Thyroid gland (tissue), 4 donors: ENCODE measurements around the gene IFI44L.

Experiments
- POLR2A ChIP-seq, 2 donors: fragments of 450-650 bp; IDR thresholded peaks; one replicate each; pipeline ENCODE4 v1.6.1; 2017; ENCODE audit warnings: antibody characterized with exemption in 2 of 2, mild to moderate bottlenecking in 2 of 2, moderate library complexity in 1 of 2
- TF ChIP-seq, protein P1 (sequence below), 6 experiments: fragments of 200-600 bp in 3 of 6; fragments of 450-650 bp in 3 of 6; sonication (generic) in 3 of 6; IDR thresholded peaks; one replicate each; pipeline ENCODE4 v1.5.1; 2016 to 2019; ENCODE audit warnings: antibody characterized with exemption in 6 of 6, mild to moderate bottlenecking in 2 of 6, inconsistent platforms in 1 of 6, moderate library complexity in 1 of 6

DNA sequence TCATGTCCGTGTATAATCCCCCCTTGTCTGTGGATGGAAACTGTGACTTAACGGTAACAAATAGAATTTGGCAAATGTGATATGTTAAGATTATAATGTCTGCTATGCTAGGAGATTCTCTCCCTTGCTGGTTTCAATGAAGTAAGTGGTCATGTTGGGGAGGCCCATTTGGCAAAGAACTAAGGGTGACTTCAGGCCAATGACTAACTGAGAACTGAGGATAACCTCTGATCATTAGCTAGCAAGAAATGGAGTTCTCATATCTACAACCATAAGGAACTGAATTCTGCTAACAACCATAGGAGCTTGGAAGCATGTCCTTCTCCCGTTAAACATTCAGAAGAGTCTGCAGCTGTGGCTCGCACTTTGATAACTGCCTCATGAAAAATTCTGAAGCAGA lies 2.3 kb downstream of the IFI44L start:
- no peak for TF ChIP-seq POLR2A (IDR thresholded peaks at IDR 0.05)
- TF ChIP-seq, protein P1, sequence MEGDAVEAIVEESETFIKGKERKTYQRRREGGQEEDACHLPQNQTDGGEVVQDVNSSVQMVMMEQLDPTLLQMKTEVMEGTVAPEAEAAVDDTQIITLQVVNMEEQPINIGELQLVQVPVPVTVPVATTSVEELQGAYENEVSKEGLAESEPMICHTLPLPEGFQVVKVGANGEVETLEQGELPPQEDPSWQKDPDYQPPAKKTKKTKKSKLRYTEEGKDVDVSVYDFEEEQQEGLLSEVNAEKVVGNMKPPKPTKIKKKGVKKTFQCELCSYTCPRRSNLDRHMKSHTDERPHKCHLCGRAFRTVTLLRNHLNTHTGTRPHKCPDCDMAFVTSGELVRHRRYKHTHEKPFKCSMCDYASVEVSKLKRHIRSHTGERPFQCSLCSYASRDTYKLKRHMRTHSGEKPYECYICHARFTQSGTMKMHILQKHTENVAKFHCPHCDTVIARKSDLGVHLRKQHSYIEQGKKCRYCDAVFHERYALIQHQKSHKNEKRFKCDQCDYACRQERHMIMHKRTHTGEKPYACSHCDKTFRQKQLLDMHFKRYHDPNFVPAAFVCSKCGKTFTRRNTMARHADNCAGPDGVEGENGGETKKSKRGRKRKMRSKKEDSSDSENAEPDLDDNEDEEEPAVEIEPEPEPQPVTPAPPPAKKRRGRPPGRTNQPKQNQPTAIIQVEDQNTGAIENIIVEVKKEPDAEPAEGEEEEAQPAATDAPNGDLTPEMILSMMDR (IDR thresholded peaks at IDR 0.05): no peak
